ENCODE data around the gene UBE2G2.
A peak's percentile ranks its signal among the peaks of the same experiment; 100 is the strongest.

UBE2G2 gene, protein sequence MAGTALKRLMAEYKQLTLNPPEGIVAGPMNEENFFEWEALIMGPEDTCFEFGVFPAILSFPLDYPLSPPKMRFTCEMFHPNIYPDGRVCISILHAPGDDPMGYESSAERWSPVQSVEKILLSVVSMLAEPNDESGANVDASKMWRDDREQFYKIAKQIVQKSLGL

DNA sequence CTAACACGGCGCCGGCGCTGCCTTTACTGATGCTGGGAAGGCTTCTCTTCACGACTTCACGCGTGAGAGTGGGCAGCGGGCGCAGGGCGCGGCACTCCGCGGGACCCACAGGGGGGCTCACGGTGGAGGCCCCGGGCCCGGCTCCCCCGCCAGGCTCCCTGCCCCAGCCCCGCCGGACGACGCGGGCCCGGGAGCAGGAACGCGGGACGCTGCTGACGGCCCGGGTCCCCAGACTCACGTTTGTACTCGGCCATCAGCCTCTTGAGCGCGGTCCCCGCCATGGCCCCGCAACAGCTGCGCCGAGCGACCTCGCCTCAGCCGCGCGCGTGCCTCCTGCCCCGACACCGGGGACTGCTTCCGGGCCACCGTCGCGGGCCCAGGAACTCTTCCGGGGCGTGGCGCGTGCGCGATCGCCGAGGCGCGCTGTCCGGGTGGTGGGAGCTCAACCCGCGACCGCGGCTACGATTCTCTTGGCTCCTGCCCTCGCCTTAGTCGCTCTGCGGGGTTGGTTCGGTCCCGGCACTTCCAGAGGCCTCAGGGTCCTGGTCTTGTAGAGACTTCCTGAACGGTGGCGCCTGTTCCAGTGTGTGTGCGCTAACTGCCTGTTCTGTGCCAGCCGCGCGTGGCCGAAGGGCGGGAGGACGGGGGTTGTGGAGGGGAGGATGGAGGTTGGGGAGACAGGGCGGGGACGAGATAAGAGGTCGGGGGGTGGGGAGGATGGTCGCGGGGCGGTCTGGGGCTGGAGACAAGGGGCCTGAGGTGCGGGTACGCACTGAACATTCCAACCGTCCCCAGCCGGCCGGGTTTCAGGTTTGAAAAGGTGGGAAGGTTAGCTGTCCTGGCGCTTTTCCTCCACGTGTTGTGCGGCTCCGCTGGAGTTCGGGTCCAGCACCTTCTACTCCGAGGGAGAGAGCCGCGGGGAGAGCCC, at the start of gene UBE2G2:
TSS of gene UBE2G2 (minus strand) at position 353 of the 928 bp plus-strand sequence. CDS start at position 281, 72 bp downstream.
- DNase-seq (ENCODE audit: low read depth in 3 of 3) = peak; percentile 74 to 77 (median 75)

DNA sequence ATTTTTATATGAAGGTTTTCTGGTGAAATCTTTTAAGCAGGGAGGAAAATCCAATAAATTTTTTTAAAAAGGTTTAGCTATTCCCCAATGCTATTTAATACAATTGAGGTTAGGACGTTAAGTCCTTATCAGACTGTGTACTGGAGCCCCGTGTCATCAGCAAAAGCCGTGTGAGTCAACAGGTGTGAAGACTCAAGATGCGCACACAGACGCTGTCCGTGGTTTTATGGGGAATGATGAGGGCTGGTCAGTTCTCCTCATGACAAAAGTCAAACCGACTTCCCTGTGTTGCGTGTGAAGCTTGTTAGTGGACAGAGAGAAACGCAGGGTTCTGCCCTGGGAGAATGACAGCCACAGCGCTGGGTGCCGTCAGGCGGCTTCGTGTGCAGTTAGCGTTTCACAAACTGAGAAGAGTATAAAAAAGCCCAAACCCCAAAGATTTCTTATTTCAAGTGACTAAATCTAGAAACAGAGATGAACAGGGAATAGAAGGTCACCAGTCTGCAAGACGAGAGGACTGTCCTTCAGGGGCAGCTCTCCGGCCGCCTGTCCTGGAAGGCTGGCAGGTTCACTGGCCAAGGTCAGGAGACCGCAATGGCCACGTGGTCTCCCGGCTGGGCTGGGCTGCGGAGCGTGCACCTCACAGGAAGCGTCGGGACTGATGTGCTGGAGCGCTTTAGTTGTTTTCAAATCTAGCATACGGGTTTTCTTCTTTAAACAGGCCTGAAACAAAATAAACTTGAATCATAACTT, 49.5 kb upstream of the UBE2G2 start:
- no peak for DNase-seq (ENCODE audit: low read depth in 3 of 3)

DNA sequence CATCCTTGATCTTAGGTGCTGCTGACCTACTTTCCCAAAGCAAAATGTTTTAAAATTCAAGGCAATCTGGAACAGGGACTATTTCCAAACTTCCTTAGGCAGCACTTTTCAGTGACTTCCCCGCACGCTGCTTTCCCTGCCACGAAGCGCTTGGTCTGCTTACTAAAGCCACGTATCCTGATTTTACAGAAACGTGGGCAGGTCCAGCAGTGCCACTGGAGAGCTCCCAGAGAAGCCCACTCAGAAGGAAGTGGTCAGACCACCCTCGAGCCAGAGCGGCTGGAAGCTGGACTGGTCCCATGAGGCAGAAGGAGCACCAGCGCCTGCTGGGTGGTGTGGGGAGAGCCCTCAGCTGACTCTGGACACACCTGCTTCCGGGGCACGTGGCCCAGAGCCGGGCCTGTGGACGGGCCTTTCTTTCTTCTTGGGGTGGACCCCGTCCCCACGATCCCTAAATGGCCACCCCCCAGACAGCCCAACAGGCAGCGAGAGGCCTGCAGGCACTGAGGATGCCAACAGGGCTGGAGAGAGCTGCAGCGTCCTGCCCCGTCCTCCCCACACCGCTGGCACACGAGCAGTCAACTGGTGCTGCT, 48.7 kb upstream of the UBE2G2 start:
- DNase-seq (ENCODE audit: low read depth in 3 of 3) = no peak

DNA sequence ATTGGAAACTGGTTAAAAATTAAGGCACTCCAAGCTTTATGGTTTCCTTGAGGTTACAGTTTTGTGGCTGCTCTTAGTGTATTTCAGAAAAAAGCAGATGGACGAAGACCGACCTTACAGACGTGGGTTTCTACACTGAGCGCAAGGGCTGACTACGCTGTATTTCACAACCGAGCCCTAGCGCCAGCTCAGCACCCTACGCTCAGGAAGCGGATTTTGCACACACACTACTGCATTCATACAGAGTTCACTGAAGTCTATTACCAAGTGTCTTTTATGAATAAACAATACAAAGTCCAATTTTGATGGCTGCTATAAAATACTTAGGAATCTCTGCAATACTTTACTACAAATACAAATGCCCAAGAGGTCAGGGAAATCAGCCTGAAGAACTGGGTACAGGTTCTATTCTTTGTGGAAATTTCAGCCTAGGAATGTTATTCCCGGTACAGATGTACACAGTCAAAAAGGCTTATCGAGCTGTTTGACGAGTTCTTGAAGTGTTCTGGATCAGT, 48.1 kb upstream of the UBE2G2 start:
- no peak for DNase-seq (ENCODE audit: low read depth in 3 of 3)

DNA sequence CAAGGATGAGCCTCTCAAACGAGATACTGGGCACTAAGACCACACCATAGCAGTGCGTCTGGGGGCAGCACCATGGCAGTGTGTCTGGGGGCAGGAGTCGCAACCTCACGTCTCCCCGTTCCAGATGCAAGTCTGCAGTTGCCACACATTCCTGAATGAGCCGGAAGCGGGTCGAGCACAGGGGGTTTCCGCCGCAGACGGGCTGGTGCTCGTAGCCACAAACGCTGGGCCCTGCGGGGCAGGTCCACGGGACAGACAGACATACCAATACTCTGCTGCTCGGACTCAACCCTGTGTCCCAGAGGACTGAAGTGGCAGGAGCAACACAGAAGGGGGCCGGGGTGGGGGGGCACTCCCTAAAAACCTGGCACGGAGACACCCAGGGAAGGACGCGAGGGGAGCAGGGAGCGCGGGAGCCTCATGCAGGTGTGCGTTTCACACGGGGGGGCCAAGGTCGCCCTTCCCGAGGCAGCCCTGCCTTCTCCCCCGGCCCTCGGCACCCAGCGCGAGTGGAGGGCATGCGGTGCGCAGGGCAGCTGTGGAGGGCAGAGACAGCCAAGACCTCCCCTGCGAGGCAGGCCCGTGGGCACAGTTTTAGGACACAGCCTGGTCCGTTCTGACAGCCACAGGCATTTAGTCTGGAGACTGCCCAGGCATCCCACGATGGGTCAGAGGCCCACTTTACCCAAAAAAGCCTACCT, 47.4 kb upstream of the UBE2G2 start:
- DNase-seq (ENCODE audit: low read depth in 3 of 3) = no peak

DNA sequence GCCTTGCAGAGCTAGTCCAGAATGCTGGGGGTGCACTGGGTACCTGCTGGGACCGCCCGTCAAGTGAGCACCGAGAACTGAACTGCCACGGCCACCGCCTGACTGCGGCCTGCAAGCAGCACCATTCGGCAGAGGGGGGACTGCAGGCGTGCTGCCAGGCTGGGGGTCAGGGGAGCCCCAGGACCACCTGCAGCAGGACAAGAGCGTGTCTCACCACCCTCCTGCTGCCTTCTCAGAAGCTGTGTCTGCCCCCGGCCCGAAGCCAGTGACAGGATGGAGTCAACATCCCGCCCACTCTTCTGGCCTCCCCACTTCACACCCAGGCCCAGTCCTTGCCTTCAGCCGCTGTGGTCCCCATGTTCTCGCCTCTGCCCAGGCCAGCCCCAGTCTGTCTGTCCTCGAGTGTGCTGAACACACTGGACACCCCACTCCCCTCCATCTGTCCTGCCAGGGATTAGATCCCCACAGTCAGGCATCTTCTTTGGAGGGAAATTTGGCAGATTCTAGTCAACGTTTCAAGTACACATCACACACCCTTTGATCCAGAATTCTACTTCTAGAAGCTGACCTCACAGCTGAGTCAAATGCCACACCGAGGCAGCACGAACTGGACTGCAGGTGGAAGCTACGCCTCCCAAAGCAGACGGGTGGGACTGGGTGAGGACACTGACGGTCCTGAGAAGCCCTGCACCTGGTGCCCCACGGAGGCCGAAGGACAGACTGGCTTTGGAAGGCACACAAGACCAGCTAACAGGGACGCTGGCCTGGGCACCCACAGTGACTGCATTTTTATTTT, 45.8 kb upstream of the UBE2G2 start:
- DNase-seq (ENCODE audit: low read depth in 3 of 3) = no peak

DNA sequence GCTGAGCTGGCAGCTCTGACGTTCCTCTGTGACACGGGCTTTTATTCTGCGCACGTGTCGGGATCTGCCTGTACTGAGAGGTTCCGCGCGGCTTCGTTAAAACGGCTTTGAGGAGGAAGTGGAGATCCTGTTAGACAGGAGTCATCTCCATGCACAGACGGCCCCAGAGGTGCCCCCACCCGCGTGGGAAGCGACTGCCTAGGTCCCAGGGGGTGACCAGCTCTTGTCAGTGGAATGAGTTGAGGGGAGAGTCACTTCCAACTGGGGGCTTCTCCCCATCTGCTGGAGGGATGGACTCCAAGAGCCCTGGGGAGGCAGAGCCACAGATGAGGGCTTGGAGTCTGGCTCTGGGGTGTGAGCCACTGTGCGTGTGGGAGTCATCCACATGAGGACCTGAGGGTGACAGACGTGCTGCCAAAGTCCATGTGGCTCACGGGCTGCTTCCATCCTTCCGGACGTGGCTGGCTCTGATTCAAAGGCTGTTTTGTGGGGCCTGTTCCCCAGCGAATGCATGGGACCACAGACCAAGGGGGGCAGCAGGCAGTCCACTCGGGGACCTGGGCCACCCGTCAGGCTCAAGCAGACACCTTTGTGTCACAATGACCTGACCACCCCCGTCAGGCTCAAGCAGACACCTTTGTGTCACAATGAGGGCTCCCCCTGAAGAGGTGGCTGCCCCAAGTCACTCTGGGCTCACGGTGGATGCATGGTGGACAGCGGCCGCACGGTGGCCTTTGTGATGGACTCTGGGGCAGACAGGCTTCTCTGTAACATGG, 45.1 kb upstream of the UBE2G2 start:
- DNase-seq (ENCODE audit: low read depth in 3 of 3) = no peak

DNA sequence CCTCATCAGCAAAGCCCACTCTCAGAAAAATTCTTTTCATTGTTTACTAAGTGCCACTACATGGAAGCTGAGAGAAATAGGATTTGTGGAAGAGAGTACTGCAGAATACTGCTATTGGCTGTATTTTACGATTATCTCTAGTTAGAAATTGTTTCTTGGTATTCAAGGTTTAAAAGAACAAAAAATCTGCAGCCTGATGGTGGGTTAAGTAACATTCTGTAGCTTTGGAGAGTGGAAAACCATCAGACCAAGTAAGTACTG, 44.5 kb upstream of the UBE2G2 start:
- no peak for DNase-seq (ENCODE audit: low read depth in 3 of 3)

DNA sequence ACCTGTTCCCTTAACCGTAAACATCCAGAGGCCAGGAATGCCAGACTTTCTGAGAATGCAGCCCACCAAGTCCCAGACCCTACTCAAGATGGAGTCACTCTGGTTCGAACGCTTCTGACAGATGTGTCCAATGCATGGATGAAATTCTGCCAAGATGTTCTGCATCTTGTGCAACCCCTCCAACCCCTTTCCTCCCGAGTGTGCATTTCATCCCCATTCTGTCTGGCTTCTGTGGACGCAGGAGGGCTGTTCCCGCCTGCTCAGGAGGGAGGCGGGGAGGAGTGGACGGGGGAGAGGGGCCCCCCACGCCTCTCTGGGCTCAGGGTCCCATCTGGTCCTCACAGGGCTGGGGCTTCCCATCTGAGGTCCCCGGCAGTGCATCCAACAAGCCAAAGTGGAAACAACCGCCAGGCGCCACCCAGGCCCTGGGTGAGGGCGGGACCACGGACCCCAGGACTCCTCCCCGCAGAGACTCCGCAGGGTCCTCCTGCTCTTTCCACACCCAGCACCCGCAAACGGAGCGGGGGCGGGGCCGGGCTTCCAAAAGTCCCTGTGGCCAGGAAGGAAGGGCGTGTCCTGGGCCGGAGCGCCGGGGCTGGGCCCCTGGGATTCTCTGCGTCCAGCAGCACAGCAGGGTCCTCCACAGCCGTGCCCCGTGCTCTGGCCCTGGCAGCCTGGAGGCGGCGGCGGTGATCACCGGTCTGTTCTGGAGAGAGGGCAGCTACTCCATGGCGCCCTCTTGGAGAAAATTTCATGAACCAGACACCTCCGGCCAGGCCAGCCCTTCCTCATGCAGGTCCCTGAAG, 44.0 kb upstream of the UBE2G2 start:
- peak in 2 of 3 experiments; percentile 18 to 26 for DNase-seq (ENCODE audit: low read depth in 3 of 3)

DNA sequence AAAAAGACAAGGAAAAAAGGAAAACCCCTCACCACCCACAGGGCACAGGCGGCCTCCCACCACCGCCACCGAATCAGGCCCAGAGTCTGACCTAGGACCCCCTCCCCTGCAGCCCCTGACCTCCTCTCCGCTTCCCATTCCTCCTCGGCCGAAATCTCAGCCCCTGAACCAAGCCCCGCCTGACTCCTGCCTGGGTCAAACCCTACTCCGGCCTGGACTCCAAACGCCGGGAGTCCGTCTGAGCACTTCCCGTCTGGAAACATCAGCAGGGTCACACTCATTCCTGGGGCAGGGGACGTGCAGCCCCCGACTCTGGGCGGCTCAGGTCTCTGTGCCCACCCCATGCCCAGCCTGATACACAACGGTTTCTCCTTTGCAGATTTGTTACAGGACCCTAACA, 42.6 kb upstream of the UBE2G2 start:
- no peak for DNase-seq (ENCODE audit: low read depth in 3 of 3)

DNA sequence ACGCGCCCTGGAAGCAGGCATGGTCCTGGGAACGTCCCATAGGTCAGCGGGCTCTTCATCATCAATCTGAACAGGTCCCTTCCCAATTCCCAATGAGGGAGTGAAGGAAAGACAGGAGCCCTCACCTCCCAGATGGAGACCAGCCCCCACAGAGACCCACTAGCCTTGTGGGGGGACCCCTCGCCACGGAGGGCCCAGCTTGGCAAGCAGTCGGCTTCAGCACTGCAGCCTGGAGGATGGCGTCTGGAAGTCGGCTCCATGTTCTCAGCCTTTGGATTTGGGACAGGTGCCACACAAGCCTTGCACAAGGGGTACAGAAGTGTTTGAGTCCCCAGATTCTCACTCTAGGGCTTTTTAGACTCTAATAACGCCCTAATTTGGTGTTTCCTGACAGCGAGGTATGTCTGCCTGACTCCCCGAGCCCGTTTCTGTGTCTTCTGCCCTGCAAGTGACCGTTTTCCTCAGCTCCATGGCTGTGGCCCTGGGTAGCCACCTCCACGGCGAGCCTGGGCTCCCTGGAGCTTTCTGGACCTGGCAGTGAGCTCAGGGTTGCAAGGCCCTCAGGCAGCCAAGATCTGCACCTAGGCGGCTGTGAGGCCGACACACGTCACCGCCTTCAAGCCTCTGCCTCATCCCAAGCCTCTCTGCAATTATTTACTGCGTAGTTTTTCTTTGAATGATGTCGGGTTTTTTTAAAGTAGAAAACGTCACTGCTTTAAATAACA, 41.3 kb upstream of the UBE2G2 start:
- DNase-seq (ENCODE audit: low read depth in 3 of 3) = no peak

DNA sequence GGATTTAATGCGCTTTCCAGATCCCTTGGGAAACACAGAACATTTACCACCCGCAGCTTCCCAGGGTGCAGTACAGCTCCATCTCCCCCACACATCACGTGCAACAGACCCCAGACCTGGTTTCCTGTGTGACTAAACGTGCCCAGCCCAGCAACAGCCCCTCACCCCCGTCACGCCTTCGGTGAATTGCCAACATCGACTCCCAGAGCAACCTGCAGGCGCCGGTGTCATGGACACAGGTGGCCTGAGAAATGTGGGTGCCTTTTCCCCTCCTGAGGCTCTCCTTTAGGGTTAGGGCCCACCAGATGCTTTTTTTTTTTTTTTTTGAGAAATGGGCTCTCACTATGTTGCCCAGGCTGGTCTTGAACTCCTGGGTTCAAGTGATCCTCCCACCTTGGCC, 40.5 kb upstream of the UBE2G2 start:
- DNase-seq (ENCODE audit: low read depth in 3 of 3) = no peak

DNA sequence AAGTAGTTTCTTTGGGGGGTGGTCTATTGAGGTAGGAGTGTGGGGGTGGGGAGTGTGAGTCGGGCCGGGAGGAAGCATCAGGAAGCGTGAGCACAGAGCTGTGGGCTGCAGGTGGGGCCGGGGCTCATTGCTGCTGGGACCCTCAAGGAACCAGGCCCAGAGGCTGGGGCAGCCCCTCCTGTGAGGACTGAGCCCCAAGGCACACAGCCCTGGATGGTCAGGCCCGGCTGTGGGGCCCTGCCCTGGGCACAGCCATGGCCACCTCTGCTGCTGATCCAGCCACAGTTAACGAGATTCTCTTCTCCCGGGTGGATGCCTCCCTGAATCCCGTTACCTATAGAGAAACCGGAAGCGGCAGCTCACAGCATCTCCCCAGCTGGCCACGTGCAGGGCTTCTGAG, 39.2 kb upstream of the UBE2G2 start:
- DNase-seq (ENCODE audit: low read depth in 3 of 3) = no peak

DNA sequence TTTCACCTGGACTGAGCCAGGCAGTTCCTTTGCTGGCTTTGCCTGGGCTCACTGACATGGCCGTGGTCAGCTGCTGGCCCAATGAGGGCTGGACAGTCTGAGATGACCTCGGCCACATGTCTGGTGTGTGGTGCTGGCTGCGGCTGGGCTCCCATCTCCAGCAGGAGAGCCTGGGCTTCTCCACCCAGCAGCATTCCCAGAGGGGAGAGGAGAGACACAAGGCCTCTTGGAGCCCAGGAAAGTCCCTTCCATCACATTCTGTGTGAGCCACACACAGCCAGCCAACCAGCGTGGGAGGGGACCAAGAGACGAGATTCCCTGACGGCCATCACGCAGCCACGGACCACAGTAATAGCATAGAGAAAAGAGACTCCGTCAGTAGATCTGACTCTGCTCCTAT, 37.3 kb upstream of the UBE2G2 start:
- no peak for DNase-seq (ENCODE audit: low read depth in 3 of 3)

DNA sequence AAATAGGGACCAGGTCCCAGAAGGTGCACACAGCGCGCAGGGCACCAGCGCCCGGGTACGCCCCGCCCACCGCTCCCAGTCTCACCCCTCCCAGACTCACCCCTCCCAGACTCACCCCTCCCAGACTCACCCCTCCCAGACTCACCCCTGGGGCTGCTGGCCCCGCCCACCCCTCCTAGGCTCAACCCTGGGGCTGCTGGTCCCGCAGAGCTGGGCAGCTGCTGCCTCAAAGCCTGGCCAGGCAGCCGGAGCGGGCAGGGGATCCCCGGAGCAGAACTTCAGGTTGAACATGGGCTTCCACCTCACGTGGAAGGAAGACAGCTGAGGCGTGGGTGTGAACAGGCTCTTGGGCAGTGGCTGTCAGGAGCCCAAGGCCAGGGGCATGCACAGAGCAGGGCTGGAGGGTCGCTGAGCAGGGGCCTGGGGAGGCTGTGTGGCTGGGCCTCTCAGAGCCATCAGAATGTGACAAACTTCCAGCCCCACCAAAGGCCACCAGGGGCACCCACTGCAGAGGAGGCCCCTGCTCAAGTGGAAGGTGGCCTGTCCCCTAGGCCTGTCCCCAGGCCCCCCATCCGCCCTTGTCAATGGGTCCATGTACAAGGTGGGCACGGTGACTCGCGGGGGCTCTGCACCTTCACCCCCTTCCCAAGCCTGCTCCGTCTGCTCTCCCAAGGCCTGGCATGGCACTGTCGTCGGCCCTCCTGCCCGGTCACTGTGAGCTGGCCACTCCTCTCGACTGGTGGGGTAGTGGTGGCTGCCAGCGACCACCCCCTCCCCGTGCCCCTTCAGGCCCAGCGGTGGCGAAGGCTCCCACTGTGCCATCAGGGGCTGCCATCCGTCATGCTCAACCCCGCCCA, 36.6 kb upstream of the UBE2G2 start:
- DNase-seq (ENCODE audit: low read depth in 3 of 3) = no peak

DNA sequence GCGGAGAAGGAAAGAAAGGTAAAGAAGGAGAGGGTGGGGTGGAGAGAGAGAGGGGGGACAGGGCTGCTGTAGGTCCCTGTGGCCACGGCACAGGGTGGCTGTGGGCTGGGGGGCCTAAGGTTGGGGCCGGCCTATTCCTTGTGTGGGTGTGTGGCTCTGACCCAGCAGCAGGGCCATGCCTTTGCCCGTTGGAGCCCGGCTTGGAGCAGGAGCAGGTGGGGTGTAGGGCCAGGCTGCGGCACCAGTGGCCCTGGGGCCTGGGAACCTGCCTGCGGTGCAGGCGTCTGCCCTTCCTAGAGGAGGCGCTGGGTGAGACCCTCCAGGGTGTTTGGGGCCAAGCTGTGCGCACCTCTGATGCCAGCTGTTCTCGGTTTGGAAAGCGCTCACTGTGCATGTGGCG, 35.9 kb upstream of the UBE2G2 start:
- no peak for DNase-seq (ENCODE audit: low read depth in 3 of 3)

DNA sequence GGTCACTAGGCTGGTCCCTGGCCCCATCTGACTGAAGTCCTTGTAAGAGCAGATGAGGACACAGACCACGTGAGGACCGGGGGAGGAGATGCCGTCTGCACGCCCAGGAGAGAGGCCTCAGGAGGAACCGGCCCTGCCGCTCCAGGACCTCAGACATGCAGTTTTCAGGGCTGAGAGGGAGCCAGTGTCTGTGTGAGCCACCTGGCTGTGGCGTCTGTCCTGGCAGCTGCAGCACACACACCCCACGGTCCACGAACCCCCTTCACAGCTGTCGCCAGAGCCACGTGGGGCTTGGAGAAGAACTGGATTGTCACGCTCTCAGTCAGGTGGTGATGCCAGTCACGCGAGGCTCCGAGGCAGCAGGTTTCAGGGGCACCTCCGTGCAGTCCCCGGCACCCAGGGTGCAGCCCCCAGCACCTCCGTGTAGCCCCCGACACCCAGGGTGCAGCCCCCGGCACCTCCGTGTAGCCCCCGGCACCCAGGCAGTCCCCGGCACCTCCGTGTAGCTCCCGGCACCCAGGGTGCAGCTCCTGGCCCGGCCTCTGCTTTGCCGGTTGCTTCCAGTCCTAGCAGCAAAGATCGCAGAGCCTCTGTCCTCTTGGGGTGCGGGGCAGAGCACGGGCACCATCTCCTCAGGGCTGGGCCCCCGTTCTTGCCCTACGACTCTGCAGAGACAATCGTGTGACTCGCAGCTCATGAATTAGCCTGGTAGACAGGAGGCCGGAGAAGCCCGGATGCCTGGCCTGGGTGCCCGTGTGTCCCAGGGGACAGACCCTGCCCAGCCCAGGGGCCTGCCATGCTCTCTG, 35.2 kb upstream of the UBE2G2 start:
- no peak for DNase-seq (ENCODE audit: low read depth in 3 of 3)
